ENCODE measurements around the gene SNUPN.
"Not testable (repeated sequence)": the region's sequence is repeated elsewhere in the genome, so short reads cannot be mapped to it uniquely, and the experiment has no call there.

Gene SNUPN

DNA sequence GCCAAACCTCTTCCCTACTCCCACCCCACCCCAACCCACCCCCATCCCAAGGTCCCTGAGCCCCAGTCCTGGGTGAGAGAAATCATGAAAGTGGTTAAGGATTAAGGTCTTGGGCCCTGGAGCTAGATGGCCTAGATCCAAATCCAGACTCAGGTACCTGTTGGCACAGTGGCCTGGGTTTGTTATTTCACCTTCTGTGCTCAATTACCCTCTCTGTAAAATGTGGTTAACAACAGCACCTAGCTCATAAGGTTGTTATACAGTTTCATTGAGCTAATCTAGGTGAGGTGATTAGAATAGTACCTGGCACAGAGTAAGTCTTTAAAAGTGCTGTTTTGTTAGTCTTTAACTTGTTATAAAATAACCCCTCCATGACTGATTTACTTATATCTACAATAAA lies 6.4 kb upstream of the SNUPN start:
- no peak for DNase-seq

DNA sequence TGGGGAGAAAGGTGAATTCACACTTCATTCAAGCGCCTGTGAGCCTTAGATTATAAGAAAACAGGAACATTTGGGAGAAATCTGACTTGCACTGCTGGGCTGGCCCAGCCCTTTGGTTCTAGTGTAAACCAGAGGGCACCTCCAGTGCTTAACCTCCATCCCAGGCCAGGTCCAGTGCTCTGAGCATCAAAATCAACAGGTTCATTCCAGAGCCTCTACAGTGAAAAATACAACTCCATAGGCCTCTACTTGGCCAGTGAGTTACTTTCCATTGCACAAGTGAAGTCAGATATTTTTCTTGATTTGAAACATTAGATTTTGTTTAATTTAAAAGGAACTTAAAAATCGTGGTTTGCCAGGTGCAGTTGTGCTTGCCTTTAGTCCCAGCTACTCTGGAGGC lies 3.0 kb downstream of the SNUPN start:
- no peak for DNase-seq

DNA sequence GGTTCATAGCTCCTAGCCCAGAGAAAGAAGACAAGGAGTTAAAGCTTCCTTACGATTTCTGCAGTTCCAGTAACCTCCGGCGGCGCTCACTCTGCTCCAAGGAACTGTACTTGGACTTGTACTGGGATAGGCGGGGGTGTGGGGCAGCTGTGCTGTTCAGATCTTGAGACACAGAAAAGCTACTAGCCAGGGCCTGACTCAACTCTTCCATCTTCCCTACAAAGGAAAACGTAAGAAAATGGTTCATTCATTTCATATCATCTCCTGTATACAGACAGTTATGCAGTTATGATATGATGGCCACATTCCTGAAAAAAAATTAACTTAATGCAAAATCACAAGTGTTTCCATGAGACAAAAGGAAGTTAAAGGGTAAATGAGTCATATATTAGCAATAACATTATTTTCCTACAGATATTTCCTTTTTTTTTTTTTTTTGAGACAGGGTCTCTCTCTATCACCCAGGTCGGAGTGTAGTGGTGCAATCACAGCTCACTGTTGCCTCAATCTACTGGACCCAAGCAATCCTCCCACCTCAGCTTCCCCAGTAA lies 4.6 kb downstream of the SNUPN start:
- DNase-seq, result peak; percentile 93

DNA sequence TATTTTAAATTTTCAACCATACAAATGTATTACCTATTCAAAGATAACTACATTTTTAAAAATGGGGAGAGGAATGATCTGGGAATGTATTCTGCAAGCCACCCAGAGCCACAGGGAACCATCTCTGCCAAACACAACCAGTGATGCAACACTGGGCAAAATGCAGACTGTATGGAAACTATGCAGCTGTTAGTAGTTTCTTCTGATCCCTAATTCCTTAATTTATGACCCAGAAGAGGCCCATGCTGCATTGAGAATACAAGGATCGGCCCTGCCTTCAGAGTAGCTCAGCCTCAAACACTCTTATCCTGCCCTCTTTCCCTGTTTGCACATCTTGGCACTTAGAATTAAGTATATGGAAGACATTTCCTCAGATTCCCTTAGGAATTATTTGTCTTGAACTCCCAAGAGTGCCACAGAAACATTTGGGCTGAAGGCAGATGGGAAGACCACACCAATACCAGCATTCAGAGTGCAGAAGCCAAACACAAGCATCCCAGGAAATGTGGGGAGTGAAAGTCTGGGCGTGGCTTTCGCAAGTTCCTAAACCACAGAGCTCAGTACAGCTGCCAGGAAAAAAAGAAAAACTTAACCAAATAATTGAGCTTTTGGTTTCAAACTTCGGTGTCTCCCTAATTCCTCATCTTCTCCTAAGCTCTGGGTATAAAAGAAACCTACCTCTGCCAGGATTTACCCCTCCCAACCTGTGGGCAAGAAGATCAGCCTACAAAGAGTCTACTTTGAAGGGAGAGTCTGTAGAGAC lies 5.3 kb downstream of the SNUPN start:
- DNase-seq, result peak; percentile 77

DNA sequence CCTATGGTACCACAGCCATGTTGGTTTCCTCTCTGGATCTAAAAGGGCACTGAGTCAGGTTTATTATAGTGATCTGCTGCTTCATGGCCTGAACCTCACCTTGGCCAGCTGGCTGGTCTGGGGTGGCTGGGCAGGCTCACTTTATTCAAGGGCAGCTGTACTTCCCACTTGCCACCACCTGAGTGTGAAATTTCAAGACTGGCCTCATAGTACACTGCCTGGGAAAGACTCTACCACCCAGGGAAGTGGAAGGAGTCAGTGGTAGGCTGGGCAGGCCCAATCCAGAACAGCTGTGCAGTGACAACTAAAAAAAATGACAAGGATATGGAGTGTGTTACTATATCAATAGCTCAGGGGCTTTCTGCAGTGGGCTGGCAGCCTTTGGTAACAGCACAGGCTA lies 8.8 kb downstream of the SNUPN start:
- DNase-seq, result no peak

DNA sequence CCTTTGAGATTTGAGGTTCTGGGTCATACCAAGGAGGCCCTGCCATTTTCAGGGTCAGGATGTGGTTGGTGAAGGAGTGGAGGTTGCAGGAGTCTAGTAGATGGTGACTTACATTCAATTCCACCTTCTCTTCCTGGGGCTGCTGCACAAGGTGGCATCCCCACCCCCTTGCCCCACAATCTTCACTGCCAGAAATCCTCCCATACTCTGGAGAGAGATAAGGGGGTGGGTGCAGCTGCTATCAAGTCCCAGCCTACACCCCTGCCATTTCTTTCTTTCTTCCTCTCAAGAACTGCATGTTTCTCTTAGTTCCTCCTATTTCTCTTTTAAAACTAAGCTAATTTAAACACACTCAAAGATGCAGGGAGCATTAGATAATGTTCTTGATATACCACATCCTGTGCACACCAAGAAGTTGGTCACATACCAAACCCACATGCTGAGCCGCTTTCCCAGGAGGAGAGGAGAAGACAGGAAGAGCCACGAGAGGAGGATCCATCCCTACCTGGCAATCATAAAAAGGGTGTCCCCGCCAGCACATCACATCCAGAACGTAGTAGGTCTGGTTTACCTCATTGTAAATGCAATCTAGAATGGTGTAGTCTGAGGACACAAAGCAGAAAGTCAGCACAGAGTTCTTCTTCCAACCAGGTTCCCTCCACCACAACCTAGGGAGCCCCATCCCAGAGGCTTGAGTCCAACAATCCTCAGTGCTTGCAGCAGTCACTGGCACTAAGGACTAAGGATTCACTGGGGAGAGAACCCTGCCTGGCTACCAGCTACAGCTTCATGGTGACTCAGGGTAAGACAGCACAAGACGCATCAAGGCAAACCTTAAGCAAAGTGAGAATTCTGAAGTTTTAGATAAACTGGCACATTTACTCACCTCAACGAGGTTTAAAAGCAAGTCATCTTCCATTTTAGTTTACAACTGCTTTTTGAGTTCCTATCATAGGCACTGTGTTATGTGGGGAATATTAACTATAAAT lies 18.5 kb downstream of the SNUPN start:
- peak; percentile 48 for DNase-seq

DNA sequence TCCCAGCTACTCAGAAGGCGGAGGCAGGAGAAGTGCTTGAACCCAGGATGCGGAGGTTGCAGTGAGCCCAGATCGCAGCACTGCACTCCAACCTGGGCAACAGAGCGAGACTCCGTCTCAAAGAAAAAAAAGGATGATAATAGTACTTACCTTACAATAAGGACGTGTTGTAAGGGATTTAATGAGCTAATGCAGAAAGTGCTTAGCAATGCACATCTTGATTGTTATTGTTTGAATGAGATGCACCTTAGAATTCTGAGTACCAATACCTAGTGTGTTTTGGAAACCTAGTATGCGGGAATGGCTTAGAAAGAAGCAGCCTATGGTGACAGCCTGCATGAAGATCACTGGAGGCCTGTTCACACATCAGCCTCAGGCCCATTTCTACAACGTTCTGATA lies 19.5 kb downstream of the SNUPN start:
- no peak for DNase-seq

DNA sequence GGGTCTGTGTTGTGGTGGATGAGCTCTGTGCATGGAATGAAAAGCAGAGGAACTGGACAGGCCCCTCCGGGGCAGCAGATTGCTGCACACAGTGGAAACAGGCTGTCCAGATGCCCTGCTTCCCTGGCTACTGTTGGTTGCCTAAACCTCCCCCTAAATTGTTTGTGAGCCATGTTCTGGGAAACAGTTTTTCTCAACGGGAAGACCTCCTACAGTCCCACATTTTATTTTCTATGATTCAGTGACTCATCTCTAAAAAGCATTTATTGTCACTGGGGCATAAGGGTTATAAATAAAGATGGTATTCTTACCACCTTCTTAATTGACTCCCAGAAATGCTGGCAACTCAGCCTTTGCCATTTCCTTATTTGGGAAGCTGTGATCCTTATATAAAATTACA lies 26.1 kb downstream of the SNUPN start:
- no peak for DNase-seq

DNA sequence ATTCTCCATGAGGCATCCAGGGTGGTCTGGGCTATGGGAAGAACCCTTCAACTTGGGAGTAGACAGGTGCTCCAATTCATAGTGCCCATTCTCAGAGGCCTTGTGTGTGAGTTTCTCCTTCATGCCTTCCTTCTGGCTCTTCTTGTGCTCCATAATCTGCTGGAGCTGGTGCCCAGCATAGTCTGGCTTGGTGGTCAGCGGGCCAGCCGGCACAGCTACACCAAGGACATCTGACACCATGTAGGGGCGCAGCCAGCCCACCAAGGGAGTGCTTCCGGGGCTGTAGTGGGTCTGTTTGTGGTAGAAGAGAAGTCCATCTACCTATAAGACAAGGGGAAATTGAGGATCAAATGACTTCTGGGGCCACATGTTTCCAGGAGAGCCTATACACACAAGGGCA lies 27.2 kb downstream of the SNUPN start:
- no peak for DNase-seq

DNA sequence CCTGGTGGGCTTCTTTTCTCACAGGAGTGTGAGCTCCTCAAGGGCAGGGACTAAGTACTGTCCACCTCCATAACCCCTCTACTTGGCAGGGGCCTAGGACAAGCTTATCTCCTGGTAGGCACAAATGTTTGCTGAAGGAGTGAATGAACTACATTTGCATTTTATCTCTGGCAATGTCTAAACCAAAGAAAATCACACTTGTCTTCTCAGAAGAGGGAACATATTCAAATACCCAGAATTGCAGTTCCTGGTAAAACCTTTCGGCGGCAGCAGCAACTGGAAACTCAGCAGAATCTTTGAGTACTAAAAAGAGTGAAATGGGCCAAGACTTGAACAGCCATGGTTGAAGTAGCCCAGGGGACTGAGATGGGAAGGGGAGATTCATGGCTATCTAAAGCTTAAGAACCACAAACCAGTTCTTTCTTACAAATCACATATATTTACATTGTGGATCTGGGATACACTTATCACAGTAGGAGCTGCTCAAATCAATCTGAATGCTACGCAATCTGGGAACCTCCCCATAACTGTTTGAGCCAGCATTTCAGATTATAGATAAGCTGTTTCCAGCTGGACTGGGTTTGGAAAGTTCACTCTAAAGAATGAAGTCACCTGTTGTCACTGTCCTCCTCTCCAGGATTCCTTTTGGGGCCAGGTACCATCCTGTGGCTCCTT lies 27.7 kb downstream of the SNUPN start:
- DNase-seq, result no peak

DNA sequence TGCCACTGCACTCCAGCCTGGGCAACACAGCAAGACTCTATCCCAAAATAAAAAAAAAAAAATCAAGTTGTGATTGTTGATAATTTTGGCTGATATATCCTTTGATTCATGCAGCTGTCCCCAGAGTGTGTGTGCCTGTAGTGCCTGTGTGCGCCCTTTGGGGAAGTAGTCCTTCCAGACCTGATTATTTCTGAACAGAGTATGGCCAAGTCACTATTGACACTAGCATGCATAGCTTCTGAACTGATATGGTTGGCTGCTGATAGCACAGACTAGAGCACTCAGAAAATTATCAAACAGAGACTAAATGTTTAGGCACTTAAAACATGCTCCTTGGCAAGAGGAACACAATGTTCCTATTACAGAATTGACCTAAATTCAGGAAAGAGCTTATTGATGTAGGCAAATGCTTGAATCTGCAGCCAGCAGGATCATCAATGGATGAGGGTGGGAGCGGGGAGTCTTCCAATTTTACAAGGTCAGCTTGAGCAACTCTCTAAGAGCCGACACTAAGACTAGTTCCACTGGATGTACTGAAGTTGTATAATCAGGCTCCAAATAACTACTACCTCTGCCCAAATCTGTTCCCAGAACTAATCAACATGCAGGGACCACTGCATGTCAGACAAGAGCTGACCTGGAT lies 28.7 kb downstream of the SNUPN start:
- DNase-seq, result no peak

DNA sequence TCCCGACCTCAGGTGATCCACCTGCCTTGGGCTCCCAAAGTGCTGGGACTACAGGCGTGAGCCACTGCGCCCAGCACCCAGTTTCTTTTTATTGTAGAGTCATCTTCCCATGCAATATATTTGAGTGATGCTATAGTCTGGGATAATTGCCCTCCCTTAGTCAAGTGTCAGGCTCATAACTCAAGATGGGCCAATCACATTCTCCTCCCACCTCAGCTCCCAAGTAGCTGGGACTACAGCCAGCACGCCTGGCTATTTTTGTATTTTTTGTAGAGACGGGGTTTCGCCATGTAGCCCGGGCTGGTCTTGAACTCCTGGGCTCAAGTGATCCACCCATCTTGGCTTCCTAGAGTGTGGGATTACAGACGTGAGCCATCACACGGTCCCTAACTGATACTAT lies 31.2 kb downstream of the SNUPN start:
- no peak for DNase-seq

DNA sequence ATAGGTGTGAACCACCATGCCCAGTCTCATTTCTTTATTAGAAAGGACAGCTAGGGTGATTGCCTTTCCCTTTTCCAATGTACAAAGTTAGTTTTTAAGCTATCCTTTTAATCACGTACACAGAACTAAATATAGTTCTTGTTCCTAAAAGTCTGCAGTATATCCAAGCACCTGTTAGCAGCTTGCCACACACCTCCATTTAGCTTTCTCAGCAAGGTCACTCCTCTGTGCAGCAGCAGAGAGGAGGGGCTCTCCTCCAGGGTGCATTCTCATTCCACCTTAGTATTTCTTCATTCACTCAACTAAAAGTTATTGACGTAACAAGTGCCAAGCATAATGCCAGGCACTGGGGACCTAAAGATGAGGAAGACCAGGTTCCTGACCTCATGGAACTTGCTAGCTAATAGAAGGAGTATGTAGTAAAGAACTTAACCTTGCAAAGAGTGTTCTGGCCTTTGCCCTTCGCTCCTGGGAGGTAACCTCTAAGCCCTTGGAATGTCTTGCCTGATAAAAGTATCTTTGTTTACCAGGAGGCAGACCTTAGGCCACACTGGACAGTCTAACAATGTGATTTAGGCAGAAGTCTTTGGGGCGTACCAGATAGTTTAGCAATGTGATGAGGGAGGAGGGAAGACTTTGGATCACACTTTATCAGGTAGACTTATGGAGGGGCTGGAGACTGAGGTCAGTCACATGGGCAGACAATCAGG lies 33.7 kb downstream of the SNUPN start:
- DNase-seq, result no peak

DNA sequence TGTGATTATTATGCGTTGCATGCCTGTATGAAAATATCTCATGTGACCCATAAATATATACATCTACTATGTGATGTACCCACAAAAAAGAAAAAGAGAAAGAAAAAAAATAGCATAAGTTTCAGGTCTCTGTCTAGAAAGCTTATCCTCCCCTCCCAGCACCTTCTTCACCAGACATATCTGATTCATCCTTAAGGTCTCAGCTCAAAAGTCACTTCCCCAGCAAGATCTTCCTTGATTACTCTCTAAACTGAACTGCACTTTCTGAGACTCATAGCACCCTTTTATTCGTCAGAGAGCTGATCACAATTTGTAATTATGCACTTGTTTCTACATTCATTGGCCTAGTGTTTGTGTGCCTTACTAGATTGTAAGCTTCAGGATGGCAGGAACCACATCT lies 35.3 kb downstream of the SNUPN start:
- no peak for DNase-seq

DNA sequence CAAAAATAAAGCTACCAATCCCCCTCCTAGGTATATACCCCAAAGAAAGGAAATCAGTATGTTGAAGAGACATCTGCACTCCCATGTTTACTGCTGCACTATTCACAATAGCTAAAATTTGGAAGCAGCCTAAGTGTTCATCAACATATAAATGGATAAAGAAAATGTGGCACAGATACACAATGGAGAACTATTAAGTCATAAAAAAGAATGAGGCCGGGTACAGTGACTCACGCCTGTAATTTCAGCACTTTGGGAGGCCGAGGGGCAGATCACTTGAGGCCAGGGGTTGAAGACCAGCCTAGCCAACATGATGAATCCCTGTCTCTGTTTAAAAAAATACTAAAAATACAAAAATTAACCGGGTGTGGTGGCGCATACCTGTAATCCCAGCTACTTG lies 36.5 kb downstream of the SNUPN start:
- no peak for DNase-seq

DNA sequence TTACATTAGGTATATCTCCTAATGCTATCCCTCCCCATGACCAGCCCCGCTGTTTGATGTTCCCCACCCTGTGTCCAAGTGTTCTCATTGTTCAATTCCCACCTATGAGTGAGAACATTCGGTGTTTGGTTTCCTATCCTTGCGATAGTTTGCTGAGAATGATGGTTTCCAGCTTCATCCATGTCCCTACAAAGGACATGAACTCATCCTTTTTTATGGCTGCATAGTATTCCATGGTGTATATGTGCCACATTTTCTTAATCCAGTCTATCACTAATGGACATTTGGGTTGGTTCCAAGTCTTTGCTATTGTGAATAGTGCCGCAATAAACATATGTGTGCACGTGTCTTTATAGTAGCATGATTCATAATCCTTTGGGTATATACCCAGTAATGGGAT lies 39.1 kb downstream of the SNUPN start:
- not testable (repeated sequence) for DNase-seq

DNA sequence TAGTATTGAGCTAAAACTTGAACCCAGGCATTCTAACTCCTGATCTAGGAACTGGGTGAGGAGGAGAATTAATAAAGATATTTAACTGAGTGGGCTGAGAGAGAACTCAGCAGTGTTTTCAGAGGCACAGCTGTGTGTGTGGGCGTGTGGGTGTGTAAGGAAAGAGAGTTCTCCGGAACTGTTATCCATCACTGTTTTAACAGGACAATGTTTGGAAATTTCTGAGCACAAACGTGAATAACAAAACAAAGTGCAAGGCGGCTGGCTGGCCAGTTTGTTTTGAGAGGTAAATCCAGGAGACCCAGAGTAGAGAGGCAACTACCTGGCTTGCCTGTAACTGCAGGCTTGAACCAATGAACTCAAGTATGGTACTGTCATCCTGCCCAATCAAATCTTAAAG lies 41.4 kb downstream of the SNUPN start:
- DNase-seq, result no peak

DNA sequence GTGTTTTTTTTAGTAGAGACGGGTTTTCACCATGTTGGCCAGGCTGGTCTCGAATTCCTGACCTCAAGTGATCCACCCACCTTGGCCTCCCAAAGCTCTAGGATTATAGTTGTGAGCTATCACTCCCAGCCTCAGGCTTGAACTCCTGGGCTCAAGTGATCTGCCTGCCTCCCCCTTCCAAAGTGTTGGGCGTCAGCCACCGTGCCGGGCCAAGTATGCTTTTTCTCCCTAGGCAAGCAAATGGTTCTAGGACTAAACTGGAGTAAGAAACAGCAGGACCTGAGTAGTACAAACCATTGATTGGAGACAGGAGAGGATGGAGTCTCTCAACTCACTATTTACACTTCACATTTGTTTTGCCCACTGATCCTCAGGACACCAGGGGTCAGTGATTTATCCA lies 41.8 kb downstream of the SNUPN start:
- DNase-seq, result no peak

DNA sequence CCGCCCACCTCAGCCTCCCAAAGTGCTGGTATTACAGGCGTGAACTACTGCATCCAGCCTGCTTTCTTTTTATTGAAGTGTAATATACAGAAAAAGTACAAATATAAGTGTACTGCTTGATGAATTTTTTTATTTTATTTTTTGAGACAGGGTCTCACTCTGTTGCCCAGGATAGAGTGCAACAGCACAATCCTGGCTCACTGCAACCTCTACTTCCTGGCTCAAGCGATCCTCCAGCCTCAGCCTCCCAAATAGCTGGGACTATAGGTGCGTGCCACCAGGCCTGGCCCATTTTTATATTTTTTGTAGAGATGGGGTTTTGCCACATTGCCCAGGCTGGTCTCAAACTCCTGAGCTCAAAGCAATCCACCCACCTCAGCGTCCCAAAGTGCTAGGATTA lies 42.6 kb downstream of the SNUPN start:
- not testable (repeated sequence) for DNase-seq

DNA sequence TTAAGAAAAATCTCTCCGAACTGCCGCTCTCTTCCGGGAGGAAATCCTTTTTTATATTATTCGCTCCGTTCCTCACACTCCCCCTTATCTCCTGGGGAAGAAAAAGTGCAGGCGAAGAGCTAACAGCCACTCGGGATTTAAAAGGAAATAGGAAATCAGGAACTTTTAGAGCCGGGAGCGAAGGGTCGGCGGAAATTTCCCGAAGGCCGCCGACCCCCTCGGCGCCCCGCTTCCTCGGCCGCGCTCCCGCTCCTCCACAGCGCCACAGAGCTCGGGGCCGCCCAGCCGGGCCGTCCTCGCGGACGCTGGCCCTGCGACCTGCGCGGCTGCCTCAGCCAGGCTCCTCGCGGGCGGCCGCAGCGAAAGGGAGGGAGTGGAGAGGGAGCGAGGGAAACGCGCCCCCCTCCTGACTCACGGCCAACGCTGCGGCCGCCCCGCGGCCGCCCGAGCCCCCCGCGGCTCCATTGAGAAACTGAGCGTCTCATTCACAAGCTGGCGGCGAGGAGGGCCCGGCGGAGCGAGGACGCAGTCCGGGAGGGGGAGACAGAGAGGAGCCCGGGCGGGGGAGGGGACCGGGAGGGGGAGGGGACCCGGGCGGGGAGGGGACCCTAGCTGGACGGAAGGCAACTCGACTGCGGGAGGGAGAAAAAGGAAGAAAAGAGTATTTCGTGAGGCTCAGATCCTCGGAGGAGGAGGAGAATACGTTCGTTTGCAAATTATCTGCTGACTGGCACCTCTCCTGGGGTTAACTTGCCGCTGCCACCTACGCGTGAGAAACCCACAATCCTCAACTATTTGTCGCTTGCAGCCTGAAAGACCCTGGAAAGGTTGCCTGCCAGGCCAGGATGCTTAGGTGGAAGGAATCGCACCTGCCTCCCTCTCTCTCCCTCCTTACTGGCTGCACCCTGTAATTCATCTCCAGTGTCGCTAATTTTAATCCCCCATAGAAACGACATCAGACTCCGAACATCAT lies 46.3 kb downstream of the SNUPN start, which contains the start of gene PTPN9:
TSS of gene PTPN9 (minus strand) at position 368 of the 973 bp plus-strand sequence. CDS start 539 bp downstream, outside the sequence.
- peak; percentile 84 for DNase-seq

Measured in NCI-H226 (cell line).